Prostate gland (tissue), 2 donors: ENCODE data around the gene OSBP2. TPM values are rescaled to one million over a fixed set of nuclear protein-coding genes. Genes with fewer than 3 reads are reported as not detected.

Experiments used
- DNase-seq: peaks from one replicate; pipeline ENCODE4 v3.0.0-alpha.2; 2019; ENCODE audit warnings: low spot score
- H3K27ac ChIP-seq, 2 donors: fragments of 200-600 bp; sonication (generic); 2 replicates each; pipeline ENCODE4 v1.5.1; 2017 to 2019
- H3K27me3 ChIP-seq: fragments of 200-600 bp; sonication (generic); replicated peaks from 2 replicates; pipeline ENCODE4 v1.5.1; 2019; ENCODE audit not compliant: insufficient read depth
- H3K36me3 ChIP-seq, 2 donors: fragments of 200-600 bp; sonication (generic); 1 replicate in 1 of 2; 2 replicates in 1 of 2; pipeline versions ENCODE4 v1.5.1 to v1.8.1; 2017 to 2019
- H3K4me1 ChIP-seq: fragments of 200-600 bp; sonication (generic); replicated peaks from 2 replicates; pipeline ENCODE4 v1.5.1; 2019
- H3K4me3 ChIP-seq, 2 donors: fragments of 200-600 bp; sonication (generic); 2 replicates each; pipeline ENCODE4 v1.5.1; 2017 to 2019
- H3K9me3 ChIP-seq: fragments of 200-600 bp; sonication (generic); 2 replicates; pipeline ENCODE4 v1.5.1; 2017
- POLR2A ChIP-seq: fragments of 450-650 bp; IDR thresholded peaks from one replicate; pipeline ENCODE4 v1.6.1; 2016; ENCODE audit warnings: antibody characterized with exemption, mild to moderate bottlenecking
- POLR2AphosphoS5 ChIP-seq: sonication (generic); formaldehyde crosslinking; IDR thresholded peaks from one replicate; pipeline ENCODE4 v1.6.1; 2017; ENCODE audit warnings: antibody characterized with exemption
- WGBS: methylation state at CpG from one replicate; pipeline ENCODE4 v1.1.5; 2018; 5-methylcytosine and 5-hydroxymethylcytosine counted together
- intact Hi-C: fragments of 100-400 bp; cut with DNase I; formaldehyde crosslinking; loops from one replicate; pipeline ENCODE4 v1.14.2; 2022
- total RNA-seq, 2 donors: library from RNA; depleted of rRNA; stranded (reverse); fragments of >200 nt; gene quantifications; one replicate each; pipeline ENCODE4 v1.1.0, GENCODE V29; 2016
- TF ChIP-seq, protein P1 (sequence below), 4 experiments: fragments of 200-600 bp in 2 of 4; fragments of 450-650 bp in 2 of 4; sonication (generic) in 2 of 4; IDR thresholded peaks; 1 replicate in 3 of 4; 2 replicates in 1 of 4; pipeline ENCODE4 v1.5.1; 2016 to 2019; ENCODE audit warnings: antibody characterized with exemption in 4 of 4, mild to moderate bottlenecking in 2 of 4, moderate library complexity in 2 of 4

Gene OSBP2
- total RNA-seq, 2 donors from 2014 or later: 4.5 to 16.2 TPM

DNA sequence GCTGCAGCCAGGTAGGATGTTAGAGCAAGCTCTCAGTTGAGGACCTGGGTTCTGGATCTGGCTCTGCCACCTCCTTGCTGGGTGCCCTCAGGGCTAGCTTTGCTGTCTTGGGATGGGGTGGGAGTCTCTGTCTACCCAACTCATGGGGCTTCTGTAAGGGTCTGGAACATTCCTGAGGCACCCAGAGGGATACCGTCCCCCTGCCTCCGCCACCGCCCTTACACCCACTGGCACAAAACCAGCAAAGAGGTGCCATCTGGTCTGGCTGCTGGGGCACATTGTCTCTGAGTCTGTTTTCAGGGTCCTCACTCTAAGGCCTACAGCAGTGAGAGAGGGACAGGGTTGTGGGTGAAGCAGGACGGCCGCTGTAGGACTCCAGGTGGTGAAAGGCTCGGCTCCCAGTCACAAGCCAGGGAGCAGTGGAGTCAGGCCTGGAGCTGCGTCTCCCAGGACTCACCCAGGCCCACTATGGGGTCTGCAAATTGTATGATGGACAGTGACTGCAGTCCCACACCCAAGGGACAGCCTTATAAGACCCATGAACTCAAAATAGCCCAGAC, 189.0 kb downstream of the OSBP2 start:
- Histone ChIP-seq H3K27me3 (no peaks in the 10 kb centered on the region), H3K9me3 (no peaks in the 10 kb centered on the region), H3K4me1 (no peaks in the 10 kb centered on the region), H3K27ac (no peak overlapping the region), H3K4me3 (no peak overlapping the region), H3K36me3 (no peaks in the 10 kb centered on the region)
- 96% methylated on average over 6 of the region's 7 CpGs for WGBS
- intact Hi-C loops: no loop called here
- TF ChIP-seq POLR2AphosphoS5 (no peak), POLR2A (no peak)
- TF ChIP-seq, protein P1, sequence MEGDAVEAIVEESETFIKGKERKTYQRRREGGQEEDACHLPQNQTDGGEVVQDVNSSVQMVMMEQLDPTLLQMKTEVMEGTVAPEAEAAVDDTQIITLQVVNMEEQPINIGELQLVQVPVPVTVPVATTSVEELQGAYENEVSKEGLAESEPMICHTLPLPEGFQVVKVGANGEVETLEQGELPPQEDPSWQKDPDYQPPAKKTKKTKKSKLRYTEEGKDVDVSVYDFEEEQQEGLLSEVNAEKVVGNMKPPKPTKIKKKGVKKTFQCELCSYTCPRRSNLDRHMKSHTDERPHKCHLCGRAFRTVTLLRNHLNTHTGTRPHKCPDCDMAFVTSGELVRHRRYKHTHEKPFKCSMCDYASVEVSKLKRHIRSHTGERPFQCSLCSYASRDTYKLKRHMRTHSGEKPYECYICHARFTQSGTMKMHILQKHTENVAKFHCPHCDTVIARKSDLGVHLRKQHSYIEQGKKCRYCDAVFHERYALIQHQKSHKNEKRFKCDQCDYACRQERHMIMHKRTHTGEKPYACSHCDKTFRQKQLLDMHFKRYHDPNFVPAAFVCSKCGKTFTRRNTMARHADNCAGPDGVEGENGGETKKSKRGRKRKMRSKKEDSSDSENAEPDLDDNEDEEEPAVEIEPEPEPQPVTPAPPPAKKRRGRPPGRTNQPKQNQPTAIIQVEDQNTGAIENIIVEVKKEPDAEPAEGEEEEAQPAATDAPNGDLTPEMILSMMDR (IDR thresholded peaks at IDR 0.05): no peak
- DNase-seq: no peak

DNA sequence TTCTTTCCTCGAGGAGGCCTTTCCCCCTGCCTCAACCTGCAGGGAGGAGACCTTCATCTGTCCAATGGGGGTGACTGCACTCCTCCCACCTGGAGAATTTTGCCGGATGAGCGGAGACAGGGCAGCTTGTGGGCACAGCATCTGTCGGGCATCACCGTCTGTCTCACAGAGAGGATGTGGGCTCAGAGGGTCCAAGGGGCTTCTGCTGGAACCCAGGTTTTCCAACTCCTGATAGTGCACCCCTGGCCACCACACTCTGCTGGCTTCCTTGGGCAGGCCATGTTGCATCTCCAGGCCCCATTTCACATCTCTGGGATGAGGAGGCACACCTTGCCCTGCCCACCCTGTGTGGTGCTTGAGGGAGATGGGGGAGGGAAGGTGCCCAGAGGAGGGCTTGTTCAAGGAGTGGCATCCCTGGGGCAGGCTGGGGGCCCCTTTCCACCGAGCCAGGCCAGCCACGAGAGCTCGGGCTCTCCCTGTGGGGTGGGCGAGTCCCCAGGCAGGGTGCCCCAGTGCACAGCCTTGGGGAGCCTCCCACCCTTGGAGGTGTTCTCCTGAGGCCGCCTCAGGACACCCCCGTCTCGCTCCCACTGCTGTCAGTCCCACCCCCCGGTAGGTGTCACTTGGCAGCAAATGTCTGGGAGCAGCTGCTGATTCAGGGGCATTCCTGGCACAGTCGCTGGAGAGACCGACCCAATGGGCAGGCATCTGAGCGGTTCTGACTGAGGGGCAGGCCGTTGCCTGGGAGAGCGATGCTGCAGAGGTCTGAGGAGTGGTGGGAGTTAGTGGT, 189.7 kb downstream of the OSBP2 start:
- intact Hi-C loops: no loop called here
- H3K4me3 ChIP-seq: no peak overlapping the region
- TF ChIP-seq, protein P1 (IDR thresholded peaks at IDR 0.05): no peak
- TF ChIP-seq POLR2AphosphoS5 (no peak), POLR2A (no peak)
- no peaks in the 10 kb centered on the region for H3K9me3 ChIP-seq
- H3K36me3 ChIP-seq: no peaks in the 10 kb centered on the region
- 88% methylated on average over 14 of the region's 18 CpGs for WGBS
- H3K27me3 ChIP-seq: no peaks in the 10 kb centered on the region
- no peak overlapping the region for H3K27ac ChIP-seq
- no peak for DNase-seq
- H3K4me1 ChIP-seq: no peaks in the 10 kb centered on the region

DNA sequence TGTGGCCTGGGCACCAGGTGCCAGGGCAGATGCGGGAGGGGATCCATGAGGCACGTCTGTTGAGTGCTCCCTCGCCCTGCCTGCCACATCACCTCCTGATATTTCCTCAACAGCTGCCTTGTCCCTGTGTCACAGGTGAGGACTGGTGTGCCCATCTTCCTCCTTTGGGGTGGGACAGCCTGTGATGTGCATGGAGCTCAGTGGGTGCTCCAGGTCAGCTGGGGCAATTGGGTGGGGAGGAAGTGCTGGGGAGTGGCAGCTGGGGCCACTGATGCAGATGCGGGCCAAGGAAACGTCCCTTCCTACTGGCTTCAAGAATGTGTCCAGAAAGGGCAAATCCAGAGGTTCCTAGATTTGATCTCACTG, 190.3 kb downstream of the OSBP2 start:
- no peaks in the 10 kb centered on the region for H3K36me3 ChIP-seq
- 91% methylated on average over 5 of the region's 5 CpGs for WGBS
- TF ChIP-seq POLR2A: no peak
- TF ChIP-seq, protein P1 (IDR thresholded peaks at IDR 0.05): no peak
- TF ChIP-seq POLR2AphosphoS5: no peak
- no peaks in the 10 kb centered on the region for H3K4me1 ChIP-seq
- no peak overlapping the region for H3K4me3 ChIP-seq
- intact Hi-C loops: no loop called here
- no peak for DNase-seq
- H3K27ac ChIP-seq: no peak overlapping the region
- no peaks in the 10 kb centered on the region for H3K9me3 ChIP-seq
- no peaks in the 10 kb centered on the region for H3K27me3 ChIP-seq

DNA sequence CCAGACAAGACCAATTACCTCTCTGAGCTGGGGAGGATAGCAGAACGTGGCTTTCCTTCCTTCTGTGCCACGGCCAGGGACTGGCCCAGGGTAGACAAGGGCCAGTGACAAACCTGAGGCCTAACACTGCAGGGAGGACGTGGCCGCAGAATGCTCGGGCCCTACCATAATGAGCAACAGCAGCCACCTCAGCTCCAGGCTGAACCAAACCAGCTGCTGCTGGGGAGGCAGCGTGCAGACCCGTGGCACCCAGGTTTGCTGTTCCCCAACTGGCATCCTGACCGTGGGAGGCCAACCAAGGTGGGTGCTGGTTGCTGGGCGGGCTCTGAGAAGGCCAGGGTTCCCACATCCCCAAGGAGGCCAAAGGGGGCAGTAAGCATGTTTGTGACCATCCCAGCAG, 190.9 kb downstream of the OSBP2 start:
- H3K4me3 ChIP-seq: no peak overlapping the region
- intact Hi-C loops: no loop called here
- WGBS: 90% methylated on average over 9 of the region's 9 CpGs
- TF ChIP-seq, protein P1 (IDR thresholded peaks at IDR 0.05): no peak
- no peak for TF ChIP-seq POLR2AphosphoS5
- TF ChIP-seq POLR2A: no peak
- H3K27ac ChIP-seq: no peak overlapping the region
- DNase-seq: no peak
- H3K9me3 ChIP-seq: no peaks in the 10 kb centered on the region
- H3K36me3 ChIP-seq: no peaks in the 10 kb centered on the region
- no peaks in the 10 kb centered on the region for H3K4me1 ChIP-seq
- no peaks in the 10 kb centered on the region for H3K27me3 ChIP-seq

DNA sequence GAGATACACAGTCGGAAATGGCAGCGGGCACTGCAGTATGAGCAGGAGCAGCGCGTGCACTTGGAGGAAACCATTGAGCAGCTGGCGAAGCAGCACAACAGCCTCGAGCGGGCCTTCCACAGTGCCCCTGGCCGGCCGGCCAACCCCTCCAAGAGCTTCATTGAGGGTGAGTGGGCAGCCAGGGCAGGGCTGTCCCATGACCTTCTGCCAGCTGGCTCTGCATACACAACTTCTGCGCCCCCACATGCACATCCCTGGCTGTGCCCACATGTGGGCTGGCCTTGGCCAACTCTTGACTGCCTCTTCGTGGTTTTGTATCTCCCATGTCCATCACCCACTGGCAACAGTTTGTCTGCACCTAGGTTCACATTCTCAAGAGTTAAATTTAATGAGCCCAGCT, 192.8 kb downstream of the OSBP2 start:
- Histone ChIP-seq H3K4me1 (no peaks in the 10 kb centered on the region), H3K27ac (no peak overlapping the region), H3K4me3 (no peak overlapping the region), H3K36me3 (no peaks in the 10 kb centered on the region), H3K27me3 (no peaks in the 10 kb centered on the region), H3K9me3 (no peaks in the 10 kb centered on the region)
- WGBS: 94% methylated on average over 11 of the region's 11 CpGs
- intact Hi-C loops: no loop called here
- TF ChIP-seq POLR2A (no peak), POLR2AphosphoS5 (no peak)
- TF ChIP-seq, protein P1 (IDR thresholded peaks at IDR 0.05): no peak
- no peak for DNase-seq
